Activated T-cell treated with anti-CD3 and anti-CD28 coated beads, Interleukin-2, amount 50 U/mL, for 48 hours (primary cell): Measurements from ENCODE around the gene UQCC3.
"Not testable (repeated sequence)": the region's sequence is repeated elsewhere in the genome, so short reads cannot be mapped to it uniquely, and the experiment has no call there.

Experiments used
- DNase-seq, 2 experiments: peaks; one replicate each; pipeline ENCODE4 v3.0.0-alpha.2; 2020

The UQCC3 gene

GRCh38 chr11:62703921-62704320 is 32.4 kb downstream of the UQCC3 start:
- not testable (repeated sequence) for DNase-seq

- no peak for DNase-seq
Observed at GRCh38 chr11:62705413-62705812, 33.9 kb downstream of the UQCC3 start.

DNA sequence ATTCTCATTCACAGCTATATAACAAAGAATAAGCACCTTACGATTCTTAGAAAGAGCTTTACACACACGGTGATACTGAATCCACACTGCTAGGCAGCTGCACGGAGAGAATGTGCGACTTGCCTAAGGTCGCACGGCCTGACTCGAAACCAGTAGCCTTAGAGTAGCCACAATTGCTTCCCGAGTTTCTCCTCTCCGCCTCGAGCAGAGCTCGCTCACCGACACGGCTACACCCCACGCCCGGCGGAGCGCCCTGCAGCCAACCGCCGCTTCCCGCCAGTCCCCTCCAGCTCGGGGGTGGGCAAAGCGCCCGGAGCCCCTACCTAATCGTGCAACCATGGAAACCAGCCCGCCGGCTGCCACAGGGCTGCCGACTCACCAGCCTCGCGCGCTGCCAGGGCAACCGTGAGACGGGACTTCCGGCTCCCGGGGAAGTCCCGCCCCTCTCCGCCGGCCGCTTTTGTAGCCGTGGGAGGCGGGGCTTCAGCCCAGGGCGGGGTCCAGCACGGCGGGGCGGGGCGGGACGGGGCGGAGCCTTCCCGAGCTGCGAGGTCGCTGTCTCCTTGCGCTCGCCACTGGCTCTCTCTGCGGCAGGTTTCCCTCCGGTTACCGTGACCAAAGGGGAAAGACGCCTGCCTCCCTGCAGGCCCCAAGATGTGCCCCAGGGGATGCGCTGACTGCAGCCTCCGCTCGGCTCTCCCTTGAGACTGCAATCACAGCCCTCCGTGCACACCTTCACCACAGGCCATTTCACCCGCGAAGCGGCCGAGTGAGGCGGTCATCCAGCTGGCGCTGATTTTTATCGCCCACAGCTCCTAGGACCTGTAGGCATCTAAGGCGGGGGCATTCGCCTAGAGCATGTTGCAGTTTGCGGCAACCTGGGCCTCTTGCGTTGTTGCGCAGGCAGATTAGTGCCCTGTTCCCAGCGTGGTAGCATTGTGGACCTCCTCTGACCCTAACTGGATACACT is 34.7 kb downstream of the UQCC3 start:
- DNase-seq = peak; percentile 93 to 95

DNA sequence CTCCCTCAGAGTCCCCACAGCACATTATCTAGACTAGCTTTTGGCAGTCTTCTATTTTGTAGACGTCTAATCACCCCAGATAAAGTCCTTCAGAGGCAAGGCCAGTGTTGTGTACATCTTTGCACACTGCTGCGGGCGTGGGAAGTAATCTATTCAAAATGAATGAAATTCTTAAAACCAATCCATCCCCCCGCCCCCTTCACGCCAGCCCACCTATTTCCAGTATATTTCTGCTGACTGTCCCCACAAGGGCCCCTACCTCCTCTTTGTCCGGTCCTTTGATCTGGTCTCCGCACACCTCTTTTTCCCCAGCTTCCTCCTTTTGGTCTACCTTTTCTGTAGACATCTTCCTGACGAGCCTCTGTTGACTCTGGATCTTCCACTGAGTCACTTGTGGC is 35.4 kb downstream of the UQCC3 start:
- no peak for DNase-seq

DNA sequence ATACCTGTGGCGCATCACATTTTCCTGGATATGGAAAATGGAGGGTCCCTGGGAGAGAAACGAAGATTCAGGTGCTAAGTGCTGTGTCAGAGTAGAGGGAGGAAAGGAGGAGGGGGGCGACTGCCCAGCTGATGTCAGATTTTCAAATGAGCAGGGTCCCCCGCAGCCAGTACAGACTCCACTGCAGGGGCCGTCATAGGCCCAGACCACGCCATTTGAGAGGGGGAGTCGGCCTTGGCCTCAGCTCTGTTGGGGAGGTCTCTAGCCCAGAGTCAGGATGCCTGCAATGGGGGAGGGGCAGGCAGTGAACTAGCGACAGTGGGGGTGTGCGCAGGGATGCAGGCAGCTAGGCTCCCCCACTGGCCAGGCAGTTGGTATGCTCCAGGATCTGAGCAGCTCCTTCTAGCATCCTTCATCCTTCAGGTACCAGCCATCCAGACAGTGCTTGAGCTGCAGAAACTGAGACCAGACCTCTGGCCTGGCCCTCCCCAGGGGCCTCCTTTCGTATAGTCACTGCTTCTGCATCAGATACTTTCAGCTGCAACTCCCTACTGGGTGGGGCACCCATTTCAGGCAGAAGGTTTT is 35.9 kb downstream of the UQCC3 start, which contains the start of the genes BSCL2 and GNG3:
Gene BSCL2 (minus strand): TSS at position 148 of the 585 bp plus-strand sequence. CDS start 229 bp downstream, outside the sequence.
Gene GNG3 (plus strand): TSS at position 400 of the 585 bp plus-strand sequence. CDS start 620 bp downstream, outside the sequence.
- no peak for DNase-seq

DNA sequence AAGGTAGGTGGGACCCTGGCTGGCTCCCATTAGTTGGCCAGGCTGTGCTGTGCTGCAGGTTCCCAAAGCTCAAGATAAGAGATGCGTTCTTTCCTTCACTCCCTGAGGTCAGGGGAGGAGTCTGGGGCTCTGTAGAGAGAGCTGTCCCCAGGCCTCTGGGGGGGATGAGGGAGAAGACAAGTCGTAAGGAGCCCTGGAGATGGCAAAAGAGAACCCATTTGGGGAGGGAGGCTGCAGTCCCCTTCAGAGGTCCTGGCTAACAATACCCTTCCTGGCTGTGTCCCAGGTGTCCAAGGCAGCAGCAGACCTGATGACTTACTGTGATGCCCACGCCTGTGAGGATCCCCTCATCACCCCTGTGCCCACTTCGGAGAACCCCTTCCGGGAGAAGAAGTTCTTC is 36.9 kb downstream of the UQCC3 start:
- DNase-seq = peak in 1 of 2 experiments; percentile 36

GRCh38 chr11:62708793-62709192 is 37.3 kb downstream of the UQCC3 start:
- peak; percentile 68 to 69 for DNase-seq

DNA sequence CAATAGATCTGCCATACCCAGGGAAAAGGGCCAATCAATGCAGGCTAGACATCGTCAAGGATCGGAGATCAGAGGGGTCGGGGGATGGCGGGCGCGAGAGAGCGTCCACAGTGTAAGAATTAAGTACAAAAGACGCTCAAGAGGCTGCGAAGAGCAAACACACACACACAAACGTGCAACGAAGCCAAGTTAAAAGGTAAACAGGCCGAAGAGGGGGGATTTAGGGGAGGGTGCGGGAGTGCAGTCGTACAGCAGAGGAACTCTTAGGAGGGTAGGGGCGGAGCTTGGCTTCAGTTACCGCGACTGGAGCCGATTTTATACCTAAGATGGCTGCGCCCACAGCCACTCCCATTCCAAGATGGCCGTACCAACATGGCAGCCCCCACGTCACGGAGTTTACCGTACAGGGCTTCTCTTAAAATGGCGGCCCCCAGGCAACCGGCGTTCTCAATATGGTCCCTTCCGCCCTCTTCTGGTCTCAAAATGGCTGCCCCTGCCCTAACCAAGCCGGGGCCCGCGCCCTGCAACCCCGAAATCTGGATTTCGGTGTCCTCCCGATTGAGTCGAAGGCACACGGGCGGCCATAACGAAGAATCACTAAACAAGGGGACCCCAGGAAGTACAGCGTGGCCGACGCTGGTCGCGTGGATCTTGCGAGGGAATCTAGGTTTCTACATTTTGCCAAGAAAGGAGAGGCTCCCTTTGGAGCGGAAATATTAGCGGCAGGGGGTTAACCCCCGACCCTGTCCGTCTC is 38.0 kb downstream of the UQCC3 start:
- peak; percentile 95 to 96 for DNase-seq

DNA sequence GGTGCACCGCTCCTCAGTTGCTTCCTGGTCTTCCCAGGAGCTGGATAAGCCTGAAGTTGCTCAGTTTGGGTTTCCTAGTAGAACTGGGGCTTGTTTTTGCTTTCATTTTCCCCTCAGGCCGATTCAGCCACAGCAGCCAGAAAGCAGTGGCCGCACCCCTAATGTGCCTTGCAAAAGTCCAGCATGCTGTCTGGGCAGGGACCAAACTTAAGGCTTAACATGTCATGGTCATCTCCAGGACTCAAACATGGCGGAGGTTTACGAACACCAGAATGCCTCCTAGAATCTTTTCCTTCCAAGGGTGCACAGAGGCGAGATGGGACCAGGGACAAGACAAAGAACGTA is 38.5 kb downstream of the UQCC3 start:
- peak in 1 of 2 experiments; percentile 62 for DNase-seq

GRCh38 chr11:62712276-62712812 is 40.9 kb downstream of the UQCC3 start:
- DNase-seq = no peak

DNA sequence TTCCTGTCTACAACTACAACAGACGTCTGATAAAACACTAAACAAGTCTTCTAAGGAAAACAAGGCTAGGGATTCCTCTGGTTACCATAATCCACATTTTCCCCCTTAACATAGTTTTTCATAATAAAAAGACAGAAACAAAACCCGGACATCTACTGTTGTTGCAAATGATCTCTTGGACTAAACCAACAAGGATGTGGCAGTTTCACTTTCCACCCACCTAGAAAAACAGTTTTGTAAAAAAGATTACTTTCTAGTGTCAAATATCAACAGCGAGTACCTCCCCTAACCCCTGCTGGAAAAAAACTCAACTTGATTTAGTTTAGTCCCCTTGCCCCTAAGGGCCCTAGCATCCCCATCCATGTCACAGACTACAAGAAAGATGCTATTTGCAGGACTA is 41.4 kb downstream of the UQCC3 start:
- DNase-seq = no peak

DNA sequence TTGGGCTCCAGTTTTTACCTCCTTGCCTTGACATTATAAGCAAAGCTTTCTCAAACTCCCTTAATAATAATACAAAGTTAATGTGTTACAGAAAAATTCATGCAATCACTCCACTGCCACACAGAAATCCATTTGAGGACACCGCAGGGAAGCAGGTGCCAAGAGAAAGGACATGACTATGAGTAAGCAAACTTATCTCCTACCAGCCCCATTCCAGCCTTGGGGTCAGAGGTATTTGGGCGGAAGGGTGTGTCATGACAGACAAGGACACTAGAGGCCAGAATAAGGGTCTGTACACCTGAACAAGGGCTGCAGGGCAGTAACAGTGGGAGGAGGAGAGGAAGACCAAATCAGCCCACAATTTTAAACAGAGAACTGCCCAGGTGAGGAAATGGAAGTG is 41.9 kb downstream of the UQCC3 start:
- no peak for DNase-seq

GRCh38 chr11:62715150-62716130 is 44.0 kb downstream of the UQCC3 start:
- DNase-seq = no peak

GRCh38 chr11:62716206-62716605 is 44.7 kb downstream of the UQCC3 start:
- no peak for DNase-seq

DNA sequence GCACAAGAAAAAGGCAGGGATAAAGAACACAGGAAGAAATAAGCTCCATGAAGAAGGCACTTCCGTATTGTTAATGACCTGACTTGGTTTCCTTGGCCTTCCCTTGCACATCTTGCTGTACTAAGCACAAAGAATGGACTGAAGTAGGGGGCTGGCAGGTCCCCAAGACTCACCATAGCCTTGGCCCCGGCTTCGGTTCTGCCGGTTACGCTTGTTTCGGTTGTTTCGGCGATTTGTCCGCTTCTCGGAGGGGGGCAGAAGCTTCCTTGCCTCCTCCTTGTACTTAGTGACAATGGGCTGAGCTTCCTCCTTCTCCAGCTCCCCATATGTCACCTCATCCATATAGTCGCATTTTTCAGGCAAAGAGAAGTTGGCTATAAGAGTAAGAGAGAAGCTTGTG is 45.3 kb downstream of the UQCC3 start:
- no peak for DNase-seq

DNA sequence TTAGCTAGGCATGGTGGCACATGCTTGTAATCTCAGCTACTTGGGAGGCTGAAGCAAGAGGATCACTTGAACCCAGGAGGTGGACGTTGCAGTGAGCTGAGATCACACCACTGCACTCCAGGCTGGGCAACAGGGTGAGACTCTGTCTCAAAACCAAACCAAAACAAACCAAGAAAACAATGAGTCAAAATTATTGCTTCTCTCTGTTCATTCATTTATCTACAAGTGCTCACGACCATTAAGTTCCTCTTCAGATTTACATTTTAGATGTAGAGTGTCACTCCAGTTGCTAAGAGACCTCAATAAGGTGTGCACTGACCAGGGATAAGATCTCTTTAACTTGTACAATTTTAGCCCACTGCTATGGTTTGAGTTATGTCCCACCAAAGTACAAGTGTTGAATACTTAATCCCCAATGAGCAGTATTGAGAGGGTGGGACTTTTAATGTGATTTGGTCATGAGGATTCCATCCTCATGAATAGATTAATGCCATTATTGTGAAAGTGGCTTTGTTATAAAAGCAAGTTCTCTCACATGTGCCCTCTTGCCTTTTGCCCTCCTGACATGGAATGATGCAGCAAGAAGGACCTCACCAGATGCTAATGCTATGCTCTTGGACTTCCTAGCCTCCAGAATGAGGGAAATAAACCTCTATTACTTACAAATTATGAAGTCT is 48.0 kb downstream of the UQCC3 start:
- no peak for DNase-seq

- DNase-seq = no peak
Observed at GRCh38 chr11:62721994-62722393, 50.5 kb downstream of the UQCC3 start.
